Measurements from ENCODE around the gene YWHAE. TPM values are rescaled to one million over a fixed set of nuclear protein-coding genes. Genes with fewer than 3 reads are reported as not detected.

The YWHAE gene
- total and polyA plus RNA-seq, 10 donors: 104 to 645 (median 281) TPM

DNA sequence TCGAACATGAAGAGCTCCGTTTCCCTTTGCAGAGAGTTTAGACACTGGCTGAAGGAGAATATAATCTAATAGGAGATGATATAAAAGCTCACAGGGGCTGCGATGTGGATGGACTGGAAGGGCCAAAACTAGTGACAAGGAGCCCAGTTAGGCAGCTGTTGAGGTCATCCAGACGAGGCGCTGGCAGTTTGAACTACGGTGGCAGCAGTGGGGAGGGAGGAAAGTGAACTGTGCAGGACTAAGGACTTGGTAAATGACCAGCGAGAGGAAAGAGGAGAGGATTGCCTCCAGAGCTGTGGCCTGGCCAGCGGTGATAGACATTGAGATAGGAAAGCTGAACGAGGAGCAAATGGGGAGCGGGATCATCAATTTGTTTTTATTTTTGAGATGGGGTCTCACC lies 14.6 kb upstream of the YWHAE start:
- no peak for TF ChIP-seq POLR2A (IDR thresholded peaks at IDR 0.05)
- TF ChIP-seq, protein P1, sequence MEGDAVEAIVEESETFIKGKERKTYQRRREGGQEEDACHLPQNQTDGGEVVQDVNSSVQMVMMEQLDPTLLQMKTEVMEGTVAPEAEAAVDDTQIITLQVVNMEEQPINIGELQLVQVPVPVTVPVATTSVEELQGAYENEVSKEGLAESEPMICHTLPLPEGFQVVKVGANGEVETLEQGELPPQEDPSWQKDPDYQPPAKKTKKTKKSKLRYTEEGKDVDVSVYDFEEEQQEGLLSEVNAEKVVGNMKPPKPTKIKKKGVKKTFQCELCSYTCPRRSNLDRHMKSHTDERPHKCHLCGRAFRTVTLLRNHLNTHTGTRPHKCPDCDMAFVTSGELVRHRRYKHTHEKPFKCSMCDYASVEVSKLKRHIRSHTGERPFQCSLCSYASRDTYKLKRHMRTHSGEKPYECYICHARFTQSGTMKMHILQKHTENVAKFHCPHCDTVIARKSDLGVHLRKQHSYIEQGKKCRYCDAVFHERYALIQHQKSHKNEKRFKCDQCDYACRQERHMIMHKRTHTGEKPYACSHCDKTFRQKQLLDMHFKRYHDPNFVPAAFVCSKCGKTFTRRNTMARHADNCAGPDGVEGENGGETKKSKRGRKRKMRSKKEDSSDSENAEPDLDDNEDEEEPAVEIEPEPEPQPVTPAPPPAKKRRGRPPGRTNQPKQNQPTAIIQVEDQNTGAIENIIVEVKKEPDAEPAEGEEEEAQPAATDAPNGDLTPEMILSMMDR (IDR thresholded peaks at IDR 0.05 in 8 of 11, conservative IDR thresholded peaks at IDR 0.05 in 3 of 11): no peak
- H3K36me3 ChIP-seq: peaks cover 0 to 37% (median 4%) of the 10 kb centered on the region in 6 donors
- no peaks in the 10 kb centered on the region for H3K27me3 ChIP-seq (replicated peaks in 1 of 7)
- H3K4me3 ChIP-seq: no peak overlapping the region
- intact Hi-C loops (cut with DNase I; ENCODE audit: low total_unique reads): no loop called here
- WGBS, 5 donors: 82 to 92% (median 87%) methylated on average over 10 of the region's 10 CpGs
- peak; percentile 27 for DNase-seq
- H3K4me1 ChIP-seq: peaks cover 0 to 7% (median 4%) of the 10 kb centered on the region in 6 donors
- no peaks in the 10 kb centered on the region for H3K9me3 ChIP-seq
- no peak overlapping the region for H3K27ac ChIP-seq

DNA sequence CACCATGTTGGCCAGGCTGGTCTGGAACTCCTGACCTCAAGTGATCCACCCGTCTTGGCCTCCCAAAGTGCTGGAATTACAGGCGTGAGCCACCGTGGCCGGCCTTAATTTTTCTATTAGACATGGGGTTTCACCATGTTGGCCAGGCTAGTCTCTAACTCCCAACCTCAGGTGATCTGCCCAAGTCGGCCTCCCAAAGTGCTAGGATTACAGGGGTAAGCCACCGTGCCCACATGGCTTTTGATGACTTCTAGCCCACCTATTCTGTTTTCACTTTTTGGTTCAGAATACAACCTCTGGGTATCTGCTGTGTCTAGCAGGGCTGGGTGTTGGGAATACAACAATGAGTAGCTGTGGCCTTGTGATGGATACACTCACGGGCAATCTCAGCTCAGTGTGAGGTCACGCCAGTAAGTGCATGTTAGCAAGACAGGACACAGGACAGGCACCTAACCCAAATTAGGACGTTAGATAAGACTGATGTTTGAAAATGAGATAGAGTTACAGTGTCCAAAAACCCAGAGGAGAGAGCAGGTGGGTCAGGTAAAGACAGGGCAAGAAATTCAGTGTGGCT lies 14.1 kb upstream of the YWHAE start:
- 73 to 91% (median 86%) methylated on average over 9 of the region's 9 CpGs for WGBS, 5 donors
- H3K36me3 ChIP-seq: peaks cover 0 to 33% (median 2%) of the 10 kb centered on the region in 6 donors
- peaks cover 0 to 7% (median 4%) of the 10 kb centered on the region in 6 donors for H3K4me1 ChIP-seq
- H3K4me3 ChIP-seq: no peak overlapping the region
- H3K9me3 ChIP-seq: no peaks in the 10 kb centered on the region
- no peak for TF ChIP-seq POLR2AphosphoS5 (IDR thresholded peaks at IDR 0.05)
- TF ChIP-seq, protein P1 (IDR thresholded peaks at IDR 0.05 in 8 of 11, conservative IDR thresholded peaks at IDR 0.05 in 3 of 11): no peak
- no peak for TF ChIP-seq POLR2A (IDR thresholded peaks at IDR 0.05)
- H3K27ac ChIP-seq: no peak overlapping the region
- DNase-seq: peak; percentile 6
- intact Hi-C loops (cut with DNase I; ENCODE audit: low total_unique reads): no loop called here
- H3K27me3 ChIP-seq (replicated peaks in 1 of 7): no peaks in the 10 kb centered on the region

DNA sequence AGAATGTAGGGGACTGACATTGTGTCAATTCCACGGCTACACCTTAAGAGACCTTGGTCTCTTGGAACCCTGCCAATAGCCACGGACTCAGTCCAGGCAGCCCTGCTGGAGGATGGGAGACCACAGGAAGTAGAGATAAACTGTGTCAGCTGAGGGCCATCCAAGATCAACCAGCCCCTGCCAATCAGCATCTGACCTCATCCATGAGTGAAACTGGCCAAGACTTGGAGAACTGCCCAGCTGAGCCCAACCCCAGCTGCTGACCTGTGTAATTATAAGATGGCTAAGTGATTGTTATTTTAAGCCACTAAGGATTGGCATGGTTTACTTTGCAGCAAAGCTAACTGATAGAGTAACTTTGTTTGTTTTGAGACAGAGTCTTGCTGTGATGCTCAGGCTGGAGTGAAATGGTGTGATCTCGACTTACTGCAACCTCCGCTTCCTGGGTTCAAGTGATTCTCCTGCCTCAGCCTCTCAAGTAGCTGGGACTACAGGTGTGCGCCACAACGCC lies 13.3 kb upstream of the YWHAE start:
- peak; percentile 60 for DNase-seq
- Histone ChIP-seq H3K4me1 (peaks cover 0 to 7% (median 4%) of the 10 kb centered on the region in 6 donors), H3K9me3 (no peaks in the 10 kb centered on the region), H3K4me3 (no peak overlapping the region), H3K27ac (no peak overlapping the region), H3K27me3 (replicated peaks in 1 of 7) (no peaks in the 10 kb centered on the region), H3K36me3 (peaks cover 0 to 27% (median 2%) of the 10 kb centered on the region in 6 donors)
- intact Hi-C loops (cut with DNase I; ENCODE audit: low total_unique reads): no loop called here
- 66 to 71% (median 67%) methylated on average over 6 of the region's 6 CpGs for WGBS, 5 donors
- TF ChIP-seq POLR2AphosphoS5 (IDR thresholded peaks at IDR 0.05) (peak in 1 of 3 donors; percentile 21), POLR2A (IDR thresholded peaks at IDR 0.05) (no peak)

DNA sequence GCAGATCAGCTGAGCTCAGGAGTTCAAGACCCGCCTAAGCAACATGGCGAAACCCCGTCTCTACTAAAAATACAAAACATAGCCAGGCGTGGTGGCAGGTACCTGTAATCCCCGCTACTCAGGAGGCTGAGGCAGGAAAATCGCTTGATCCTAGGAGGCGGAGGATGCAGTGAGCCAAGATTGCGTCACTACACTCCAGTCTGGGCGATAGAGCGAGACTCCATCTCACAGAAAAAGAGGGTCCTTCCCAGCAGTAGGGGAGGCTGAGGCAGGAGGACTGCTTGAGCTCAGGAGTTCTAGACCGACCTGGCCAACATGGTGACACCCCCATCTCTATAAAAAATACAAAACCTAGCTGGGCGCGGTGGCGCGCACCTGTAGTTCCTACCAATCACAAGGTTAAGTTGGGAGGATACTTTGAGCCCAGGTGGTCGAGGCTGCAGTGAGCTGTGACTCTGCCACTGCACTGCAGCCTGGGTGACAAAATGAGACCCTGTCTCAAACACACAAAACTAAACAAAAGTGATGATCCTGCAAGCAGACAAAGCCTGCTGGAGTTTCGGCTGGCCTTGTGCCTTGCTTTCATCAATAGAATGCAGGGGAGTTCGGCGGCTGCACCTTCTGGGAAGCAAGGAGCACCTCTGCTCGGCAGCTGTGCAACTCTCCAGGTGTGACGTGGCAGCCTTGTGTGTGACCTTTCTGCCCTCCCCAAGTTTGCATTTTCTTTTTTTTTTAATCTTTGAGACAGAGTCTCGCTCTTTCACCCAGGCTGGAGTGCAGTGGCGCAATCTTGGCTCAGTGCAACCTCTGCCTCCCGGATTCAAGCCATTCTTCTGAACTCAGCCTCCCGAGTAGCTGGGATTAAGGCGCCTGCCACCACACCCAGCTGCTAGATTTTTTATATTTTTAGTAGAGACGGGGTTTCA lies 12.4 kb upstream of the YWHAE start:
- WGBS, 5 donors: 83 to 91% (median 86%) methylated on average over 26 to 27 of the region's 27 CpGs
- intact Hi-C loops (cut with DNase I; ENCODE audit: low total_unique reads): no loop called here
- TF ChIP-seq POLR2A (IDR thresholded peaks at IDR 0.05) (no peak), POLR2AphosphoS5 (IDR thresholded peaks at IDR 0.05) (peak in 1 of 3 donors; percentile 8)
- TF ChIP-seq, protein P1 (IDR thresholded peaks at IDR 0.05 in 8 of 11, conservative IDR thresholded peaks at IDR 0.05 in 3 of 11): no peak
- Histone ChIP-seq H3K4me3 (no peak overlapping the region), H3K27ac (no peak overlapping the region), H3K27me3 (replicated peaks in 1 of 7) (no peaks in the 10 kb centered on the region), H3K4me1 (peaks cover 0 to 7% (median 4%) of the 10 kb centered on the region in 6 donors), H3K9me3 (no peaks in the 10 kb centered on the region), H3K36me3 (peaks cover 0 to 18% (median 0%) of the 10 kb centered on the region in 6 donors)
- peak; percentile 49 for DNase-seq

Measured in spleen (tissue), 11 donors.